Caco-2 (cell line): ENCODE data around the gene BHLHE40. TPM values are rescaled to one million over a fixed set of nuclear protein-coding genes. Genes with fewer than 3 reads are reported as not detected.

Experiments used
- BruUV-seq: library from RNA; stranded (reverse); fragments of 400-500 nt; replicated peaks from 2 replicates; lab custom pipeline; 2021; lab: Mats Ljungman, UMichigan
- CTCF ChIA-PET: fragments of 300-600 bp; sonication (Branson Sonifier 250); formaldehyde crosslinking; loops from one replicate; lab custom pipeline; 2022; ENCODE audit warnings: antibody characterized with exemption; lab: Charles Lee
- POLR2A ChIA-PET: fragments of 300-600 bp; sonication (Branson Sonifier 250); formaldehyde crosslinking; loops from one replicate; lab custom pipeline; 2022; ENCODE audit warnings: antibody characterized with exemption; lab: Charles Lee
- DNase-seq, 2 experiments: peaks; one replicate each; pipeline versions ENCODE4 v3.0.0 to v3.0.0-alpha.2; 2020 to 2022
- H3K27me3 ChIP-seq: replicated peaks from 2 replicates; pipeline ENCODE4 v1.6.0; 2011; ENCODE audit warnings: low read length; ENCODE audit not compliant: control insufficient read depth, insufficient read depth
- H3K36me3 ChIP-seq: 2 replicates; pipeline ENCODE4 v1.5.1; 2011; ENCODE audit warnings: low read length; ENCODE audit not compliant: control insufficient read depth, insufficient read depth
- H3K4me1 ChIP-seq: fragments of 250-450 bp; sonication (Bioruptor Pico); 2 replicates; pipeline ENCODE4 v1.5.1; 2020; ENCODE audit warnings: mild to moderate bottlenecking
- H3K4me3 ChIP-seq: 2 replicates; pipeline ENCODE4 v1.5.1; 2011; ENCODE audit warnings: low read depth, mild to moderate bottlenecking, control low read depth, low read length
- H3K9me3 ChIP-seq: fragments of 250-450 bp; sonication (Bioruptor Pico); 2 replicates; pipeline ENCODE4 v1.5.1; 2020; ENCODE audit warnings: mild to moderate bottlenecking, moderate library complexity
- H3K27ac Mint-ChIP-seq: one replicate; pipeline ENCODE4 v1.8.0; 2022; ENCODE audit warnings: mixed read lengths; ENCODE audit not compliant: unreplicated experiment
- H3K27me3 Mint-ChIP-seq: one replicate; pipeline ENCODE4 v1.8.0; 2022; ENCODE audit warnings: mixed read lengths; ENCODE audit not compliant: insufficient read depth, unreplicated experiment
- H3K36me3 Mint-ChIP-seq: one replicate; pipeline ENCODE4 v1.8.0; 2022; ENCODE audit warnings: mild to moderate bottlenecking, mixed read lengths; ENCODE audit not compliant: insufficient read depth, unreplicated experiment
- H3K4me1 Mint-ChIP-seq: one replicate; pipeline ENCODE4 v1.8.0; 2022; ENCODE audit warnings: low read depth, mixed read lengths; ENCODE audit not compliant: unreplicated experiment
- H3K4me3 Mint-ChIP-seq: one replicate; pipeline ENCODE4 v1.8.0; 2022; ENCODE audit warnings: mild to moderate bottlenecking, moderate library complexity, mixed read lengths; ENCODE audit not compliant: unreplicated experiment
- H3K9me3 Mint-ChIP-seq: one replicate; pipeline ENCODE4 v1.8.0; 2022; ENCODE audit warnings: mixed read lengths; ENCODE audit not compliant: unreplicated experiment
- CTCF ChIP-seq, 2 experiments: fragments of 200-600 bp in 1 of 2; IDR thresholded peaks; 1 replicate in 1 of 2; 2 replicates in 1 of 2; pipeline versions ENCODE4 v1.5.1 to v1.8.0; 2011 to 2022; ENCODE audit warnings: antibody characterized with exemption in 1 of 2, control low read depth in 1 of 2, inconsistent platforms in 1 of 2, low read depth in 1 of 2, low read length in 1 of 2, mild to moderate bottlenecking in 1 of 2, moderate library complexity in 1 of 2; ENCODE audit not compliant: insufficient read depth in 1 of 2, severe bottlenecking in 1 of 2, unreplicated experiment in 1 of 2
- intact Hi-C: fragments of 100-400 bp; cut with micrococcal nuclease; formaldehyde crosslinking; loops from one replicate; pipeline ENCODE4 v1.10.0; 2022; ENCODE audit not compliant: unreplicated experiment
- total RNA-seq: library from RNA; stranded (reverse); gene quantifications from 2 replicates; pipeline ENCODE4 v1.2.3, GENCODE V29; 2022

BHLHE40 gene
- total RNA-seq, 1 experiment from 2014 or later = 8.5 TPM

- no peaks in the 10 kb centered on the region for H3K9me3 Mint-ChIP-seq
- CTCF ChIA-PET = no interaction called here
These were observed 23.6 kb downstream of the BHLHE40 start for GRCh38 chr3:5002871-5003247.

GRCh38 chr3:5004319-5005152, 25.3 kb downstream of the BHLHE40 start:
- TF ChIP-seq CTCF (IDR thresholded peaks at IDR 0.05; ENCODE audit: insufficient read depth in 1 of 2, low read depth in 1 of 2, low read length in 1 of 2, severe bottlenecking in 1 of 2, unreplicated experiment in 1 of 2) = no peak
- Mint-ChIP-seq H3K4me1 (peaks cover 7% of the 10 kb centered on the region), H3K4me3 (no peak overlapping the region), H3K27me3 (no peaks in the 10 kb centered on the region), H3K27ac (no peak overlapping the region), H3K9me3 (no peaks in the 10 kb centered on the region), H3K36me3 (no peaks in the 10 kb centered on the region)
- ChIA-PET POLR2A (no interaction called here), CTCF (interaction anchor here (1.3 kb wide), 1 partner anchor 12 kb away, joined by 4 read pairs; no protein-coding TSS in a partner anchor)
- Histone ChIP-seq H3K9me3 (no peaks in the 10 kb centered on the region), H3K4me1 (peaks cover 8% of the 10 kb centered on the region), H3K27me3 (no peaks in the 10 kb centered on the region), H3K4me3 (no peak overlapping the region), H3K36me3 (no peaks in the 10 kb centered on the region)
- intact Hi-C loops = no loop called here
- no peak for DNase-seq
- no TSS peak for BruUV-seq

More at GRCh38 chr3:5002871-5003247, 23.6 kb downstream of the BHLHE40 start:
- Histone ChIP-seq H3K4me3 (no peak overlapping the region), H3K9me3 (no peaks in the 10 kb centered on the region), H3K27me3 (no peaks in the 10 kb centered on the region), H3K4me1 (peaks cover 8% of the 10 kb centered on the region), H3K36me3 (no peaks in the 10 kb centered on the region)
- intact Hi-C loops = no loop called here
- Mint-ChIP-seq H3K4me1 (peaks cover 7% of the 10 kb centered on the region), H3K27ac (no peak overlapping the region), H3K4me3 (no peak overlapping the region), H3K36me3 (no peaks in the 10 kb centered on the region), H3K27me3 (no peaks in the 10 kb centered on the region)
- DNase-seq = no peak
- no peak for TF ChIP-seq CTCF (IDR thresholded peaks at IDR 0.05; ENCODE audit: insufficient read depth in 1 of 2, low read depth in 1 of 2, low read length in 1 of 2, severe bottlenecking in 1 of 2, unreplicated experiment in 1 of 2)
- POLR2A ChIA-PET = no interaction called here
- no TSS peak for BruUV-seq

GRCh38 chr3:5005367-5005766, 26.1 kb downstream of the BHLHE40 start:
- Mint-ChIP-seq H3K36me3 (no peaks in the 10 kb centered on the region), H3K27ac (peak overlapping the region; percentile 8), H3K9me3 (no peaks in the 10 kb centered on the region), H3K4me3 (no peak overlapping the region), H3K4me1 (peaks cover 7% of the 10 kb centered on the region), H3K27me3 (no peaks in the 10 kb centered on the region)
- POLR2A ChIA-PET = no interaction called here
- intact Hi-C loops = no loop called here
- H3K4me3 ChIP-seq = no peak overlapping the region
- no TSS peak for BruUV-seq
- peaks cover 8% of the 10 kb centered on the region for H3K4me1 ChIP-seq
- DNase-seq = no peak
- no peaks in the 10 kb centered on the region for H3K36me3 ChIP-seq
- no peaks in the 10 kb centered on the region for H3K27me3 ChIP-seq
- no peaks in the 10 kb centered on the region for H3K9me3 ChIP-seq
- CTCF ChIA-PET = interaction anchor here (1.3 kb wide), 1 partner anchor 11 kb away, joined by 4 read pairs; no protein-coding TSS in a partner anchor
- no peak for TF ChIP-seq CTCF (IDR thresholded peaks at IDR 0.05; ENCODE audit: insufficient read depth in 1 of 2, low read depth in 1 of 2, low read length in 1 of 2, severe bottlenecking in 1 of 2, unreplicated experiment in 1 of 2)
